Activated CD4-positive, alpha-beta T cell treated with anti-CD3 and anti-CD28 coated beads, Interleukin-2, amount 50 U/mL, for 24 hours (primary cell): ENCODE results near the gene SVOP.
A peak's percentile ranks its signal among the peaks of the same experiment; 100 is the strongest.
"Not testable (repeated sequence)": the region's sequence is repeated elsewhere in the genome, so short reads cannot be mapped to it uniquely, and the experiment has no call there.

Source experiments
- DNase-seq, 2 donors: peaks; one replicate each; pipeline ENCODE4 v3.0.0-alpha.2; 2020; ENCODE audit warnings: low read depth in 1 of 2, low spot score in 1 of 2

The SVOP gene, protein sequence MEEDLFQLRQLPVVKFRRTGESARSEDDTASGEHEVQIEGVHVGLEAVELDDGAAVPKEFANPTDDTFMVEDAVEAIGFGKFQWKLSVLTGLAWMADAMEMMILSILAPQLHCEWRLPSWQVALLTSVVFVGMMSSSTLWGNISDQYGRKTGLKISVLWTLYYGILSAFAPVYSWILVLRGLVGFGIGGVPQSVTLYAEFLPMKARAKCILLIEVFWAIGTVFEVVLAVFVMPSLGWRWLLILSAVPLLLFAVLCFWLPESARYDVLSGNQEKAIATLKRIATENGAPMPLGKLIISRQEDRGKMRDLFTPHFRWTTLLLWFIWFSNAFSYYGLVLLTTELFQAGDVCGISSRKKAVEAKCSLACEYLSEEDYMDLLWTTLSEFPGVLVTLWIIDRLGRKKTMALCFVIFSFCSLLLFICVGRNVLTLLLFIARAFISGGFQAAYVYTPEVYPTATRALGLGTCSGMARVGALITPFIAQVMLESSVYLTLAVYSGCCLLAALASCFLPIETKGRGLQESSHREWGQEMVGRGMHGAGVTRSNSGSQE

DNA sequence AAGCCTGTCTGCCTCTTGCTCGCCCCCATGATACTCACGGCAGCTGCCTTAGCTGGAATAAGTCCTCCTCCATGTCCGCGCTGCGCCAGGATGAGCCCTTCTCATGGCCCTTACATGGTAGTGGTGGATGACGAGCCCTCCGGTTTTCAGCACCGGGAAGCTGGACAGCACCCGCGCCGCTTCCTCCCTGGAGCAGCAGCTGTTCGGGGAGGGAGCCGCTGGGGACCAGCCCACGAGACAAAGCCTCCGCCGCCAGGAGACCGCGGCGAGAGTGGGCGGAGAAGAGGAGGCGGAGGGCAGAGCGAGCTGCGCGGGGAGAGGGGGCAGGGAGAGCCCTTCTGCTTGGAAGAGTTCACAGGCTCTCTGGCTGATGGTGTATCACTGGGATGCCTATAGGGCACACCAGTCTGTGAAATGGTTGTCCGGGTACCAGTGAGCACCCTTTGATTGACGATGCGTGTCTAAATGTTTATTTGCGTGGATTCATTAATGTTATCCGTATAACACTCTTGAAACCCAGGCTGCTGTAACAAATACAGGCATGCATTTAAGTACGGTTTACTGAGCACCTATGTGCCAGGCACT lies at the start of gene SVOP:
SVOP (minus strand) TSS at position 273 of the 585 bp plus-strand sequence; CDS start at position 73, 200 bp downstream.
- no peak for DNase-seq

DNA sequence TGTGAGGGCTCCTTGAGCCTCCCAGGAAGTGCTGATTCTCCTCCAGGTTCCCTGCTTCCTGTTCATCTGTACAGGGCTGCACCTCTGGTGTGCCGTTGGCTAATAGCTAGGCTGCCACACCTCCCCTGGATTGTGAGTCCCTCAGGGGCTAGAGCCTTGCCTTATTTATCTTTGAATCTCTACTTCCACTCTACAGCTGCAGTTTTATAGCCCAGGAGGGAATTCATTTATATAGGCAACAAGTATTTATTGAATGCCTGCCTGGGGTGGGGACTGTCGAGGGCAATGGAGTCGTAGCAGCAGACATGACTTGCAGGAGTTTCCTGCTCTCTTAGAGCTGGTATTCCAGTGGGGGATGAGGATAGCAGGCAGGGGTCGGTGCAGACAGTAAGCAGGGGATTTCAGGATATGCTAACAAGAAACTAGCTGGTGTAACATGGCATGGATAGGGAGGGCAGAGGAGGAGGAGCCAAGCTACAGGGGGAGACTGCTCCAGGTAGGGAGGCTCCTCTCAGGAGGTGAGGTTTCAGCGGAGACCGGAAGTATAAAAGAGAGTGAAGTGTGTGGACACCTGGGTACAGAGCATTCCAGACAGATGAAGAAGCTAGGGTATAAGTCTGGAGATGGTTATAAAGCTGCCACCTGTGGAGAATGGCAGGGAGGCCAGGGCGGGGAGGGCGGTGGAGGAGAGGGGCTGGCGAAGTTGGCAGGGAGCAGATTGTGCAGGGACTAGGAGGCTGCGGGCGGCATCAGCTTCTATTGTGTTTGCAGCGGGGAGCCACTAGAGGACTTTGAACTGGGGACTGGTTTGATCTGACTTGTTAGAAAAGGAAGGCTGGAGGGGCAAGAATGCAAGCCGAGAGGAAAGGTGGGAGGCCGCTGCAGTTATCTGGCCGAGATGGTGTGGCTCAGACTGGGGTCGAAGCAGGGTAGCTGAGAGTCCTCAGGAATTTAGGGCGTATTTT lies 48.7 kb upstream of the SVOP start:
- DNase-seq: no peak

DNA sequence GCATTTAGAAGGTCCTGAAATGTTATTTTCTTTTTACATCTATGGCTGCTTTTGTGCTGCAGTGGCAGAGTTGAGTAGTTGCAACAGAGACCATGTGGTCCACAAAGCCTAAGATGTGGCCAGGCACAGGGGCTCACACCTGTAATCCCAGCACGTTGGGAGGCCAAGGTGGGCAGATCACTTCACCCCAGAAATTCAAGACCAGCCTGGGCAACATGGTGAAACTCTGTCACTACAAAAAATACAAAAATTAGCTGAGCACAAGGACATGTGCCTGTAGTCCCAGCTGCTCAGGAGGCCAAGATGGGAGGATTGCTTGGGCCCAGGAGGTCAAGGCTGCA lies 45.0 kb upstream of the SVOP start:
- DNase-seq: no peak

DNA sequence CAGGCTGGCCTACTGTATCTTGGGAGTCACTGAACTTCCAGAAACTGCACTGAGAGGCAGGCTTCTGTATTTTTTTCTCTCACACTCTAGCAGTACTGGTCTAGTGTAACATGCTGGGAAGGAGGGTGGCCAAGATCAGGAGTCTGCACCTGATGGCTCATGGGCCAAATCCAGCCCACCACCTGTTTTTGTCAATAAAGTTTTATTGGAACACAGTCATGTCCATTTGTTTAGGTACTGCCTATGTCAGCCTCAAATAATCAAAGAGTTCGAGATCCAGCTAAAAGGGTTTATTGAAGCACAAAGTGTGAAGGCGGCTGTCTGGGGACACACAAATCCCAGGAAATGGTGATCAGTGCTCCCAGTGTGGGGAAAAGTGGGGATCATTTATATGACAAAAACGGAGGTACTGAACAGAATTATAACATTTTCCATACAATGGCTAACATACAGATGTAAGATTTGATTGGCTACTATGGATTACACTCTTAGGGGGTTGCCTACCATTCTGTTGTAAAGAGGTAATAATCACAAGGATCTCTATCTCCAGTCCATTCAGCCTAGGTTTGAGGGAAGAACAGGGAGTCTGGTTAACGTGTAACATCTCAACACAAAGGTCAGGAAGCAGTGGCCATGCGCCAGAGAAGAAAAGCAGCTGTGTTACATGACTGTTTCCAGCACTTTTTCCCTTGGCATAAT lies 44.4 kb upstream of the SVOP start:
- no peak for DNase-seq

DNA sequence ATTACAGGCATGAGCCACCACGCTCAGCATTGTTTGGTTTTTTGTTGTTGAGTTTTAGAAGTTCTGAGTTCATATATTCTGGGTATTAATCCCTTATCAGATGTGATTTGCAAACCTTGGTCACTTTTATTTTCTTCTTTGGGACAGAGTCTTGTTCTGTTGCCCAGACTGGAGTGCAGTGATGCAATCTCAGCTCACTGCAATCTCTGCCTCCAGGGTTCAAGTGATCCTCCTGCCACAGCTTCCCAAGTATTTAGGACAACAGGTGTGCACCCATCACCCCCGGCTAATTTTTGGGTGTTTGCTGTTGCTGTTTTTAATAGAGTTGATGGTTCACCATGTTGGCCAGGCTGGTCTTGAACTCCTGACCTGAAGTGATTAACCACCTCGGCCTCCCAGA lies 43.3 kb upstream of the SVOP start:
- no peak for DNase-seq

DNA sequence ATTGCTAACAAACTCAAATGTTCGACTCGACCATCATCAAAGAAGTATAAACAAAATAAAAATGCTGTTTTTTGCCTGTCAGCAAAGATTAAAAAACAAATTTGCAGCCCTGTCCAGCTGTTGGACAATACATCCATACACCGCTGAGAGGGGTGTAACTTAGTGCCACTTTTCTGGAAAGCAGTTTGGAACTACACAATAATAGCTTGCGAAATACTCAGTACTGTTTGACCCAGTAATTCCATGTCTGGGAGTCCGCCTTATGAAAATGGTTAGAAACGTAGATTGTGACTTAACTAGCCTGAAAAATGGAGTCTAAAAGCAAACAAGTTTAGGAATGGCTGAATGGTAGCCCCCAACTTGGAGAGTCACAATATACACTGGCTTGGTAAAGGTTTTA lies 37.9 kb upstream of the SVOP start:
- no peak for DNase-seq

DNA sequence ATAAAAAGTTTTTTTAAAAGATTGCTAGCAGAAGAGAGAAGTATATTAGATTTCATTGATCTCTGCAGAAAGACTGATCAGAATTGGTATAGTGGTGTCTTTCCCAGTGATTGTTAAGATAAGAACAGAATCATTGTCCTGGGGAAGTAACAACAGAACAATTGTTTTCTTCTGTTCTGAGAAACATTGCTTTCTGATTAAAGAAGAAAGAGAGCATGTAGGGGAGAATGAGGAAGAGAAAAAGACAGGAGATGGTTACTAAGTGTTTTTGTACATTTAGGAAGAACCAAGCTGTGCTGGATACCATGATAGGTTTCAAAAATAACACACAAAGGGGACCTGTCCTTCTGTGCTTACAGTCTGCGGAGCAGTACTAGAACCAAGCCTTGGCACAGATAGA lies 36.5 kb upstream of the SVOP start:
- DNase-seq: no peak

DNA sequence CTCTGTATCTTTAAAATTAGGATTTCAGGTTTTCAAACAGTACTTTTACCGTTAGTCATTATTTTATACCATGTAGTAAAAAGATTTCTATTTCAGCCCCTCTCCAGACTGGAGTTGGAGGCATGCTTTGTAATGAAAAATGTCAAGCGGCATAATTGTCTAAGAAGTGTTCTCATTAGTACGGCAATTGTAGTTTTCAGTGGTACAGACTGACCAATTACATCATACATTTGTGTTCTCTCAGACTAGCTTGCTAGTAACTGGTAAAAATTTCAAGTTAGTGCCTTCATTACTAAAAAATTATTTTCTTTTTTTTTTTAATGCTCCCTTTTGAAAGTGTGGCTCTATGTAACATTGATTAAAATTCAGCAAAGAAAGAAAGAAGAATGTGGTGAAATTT lies 36.0 kb upstream of the SVOP start:
- DNase-seq: no peak

DNA sequence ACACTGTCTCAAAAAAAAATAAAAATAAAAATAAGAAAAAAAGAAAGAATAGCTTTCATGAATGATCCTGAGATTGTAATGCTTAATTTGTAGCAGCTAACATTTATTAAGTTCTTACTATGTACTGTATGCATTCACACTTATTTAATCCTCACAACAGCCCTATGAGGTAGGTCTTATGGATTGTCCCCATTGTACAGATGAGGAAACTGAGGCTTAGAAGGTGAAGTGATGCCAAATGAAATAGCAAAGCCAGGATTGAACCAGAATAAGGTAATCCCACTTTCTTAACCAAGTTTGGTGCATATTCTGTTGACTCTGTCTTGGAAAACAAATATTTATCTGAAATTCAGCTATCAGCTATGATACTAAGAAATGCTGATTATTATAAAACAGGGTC lies 33.7 kb upstream of the SVOP start:
- no peak for DNase-seq

DNA sequence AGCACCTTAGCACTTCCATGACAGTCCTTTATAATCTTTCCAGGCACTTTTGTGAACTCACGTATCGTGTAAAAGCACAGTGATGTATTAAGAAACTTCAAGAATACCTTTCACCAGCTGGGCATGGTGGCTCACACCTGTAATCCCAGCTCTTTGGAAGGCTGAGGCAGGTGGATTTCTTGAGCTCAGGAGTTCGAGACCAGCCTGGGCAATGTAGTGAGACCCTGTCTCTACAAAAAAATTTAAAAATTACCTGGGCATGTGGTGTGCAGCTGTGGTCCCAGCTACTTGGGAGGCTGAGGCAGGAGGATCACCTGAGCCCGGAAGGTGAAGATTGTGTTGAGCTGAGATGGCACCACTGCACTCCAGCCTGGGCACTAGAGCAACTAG lies 33.3 kb upstream of the SVOP start:
- not testable (repeated sequence) for DNase-seq

DNA sequence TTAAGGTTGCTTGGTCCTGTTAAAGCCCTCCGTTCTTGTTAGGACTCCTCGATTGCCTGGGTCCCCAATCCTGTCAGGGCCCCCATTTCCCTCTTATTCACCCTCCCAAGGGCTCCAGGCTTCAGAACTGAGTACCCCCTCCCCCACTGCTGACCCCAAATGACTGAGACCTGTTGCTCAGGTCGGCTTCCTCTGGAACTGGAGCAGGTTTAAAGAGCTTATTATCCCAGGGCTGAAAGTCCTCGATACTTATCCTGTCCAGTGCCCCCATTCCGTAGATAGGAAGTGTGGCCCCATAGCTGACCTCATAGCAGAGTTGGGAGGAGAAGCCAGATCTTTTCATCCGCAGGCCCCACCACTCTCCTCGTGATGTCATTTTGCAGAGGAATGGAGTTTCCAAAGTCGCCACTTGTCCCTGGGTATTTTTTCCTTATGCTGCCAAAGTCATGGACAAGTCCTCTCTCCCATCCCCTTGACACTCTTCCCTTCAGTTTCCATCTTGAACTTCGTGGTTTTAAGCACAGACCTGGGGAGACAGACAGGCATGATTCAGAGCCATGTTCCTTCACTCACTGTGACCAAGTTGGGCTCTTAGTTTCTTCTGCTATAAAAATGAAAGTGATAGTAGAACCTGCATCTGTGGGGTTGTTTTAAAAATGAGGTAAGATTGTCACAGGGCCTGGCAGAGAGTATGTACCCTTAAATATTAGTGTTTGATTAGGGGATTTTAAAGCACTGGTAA lies 32.7 kb upstream of the SVOP start:
- peak; percentile 6 to 43 for DNase-seq

DNA sequence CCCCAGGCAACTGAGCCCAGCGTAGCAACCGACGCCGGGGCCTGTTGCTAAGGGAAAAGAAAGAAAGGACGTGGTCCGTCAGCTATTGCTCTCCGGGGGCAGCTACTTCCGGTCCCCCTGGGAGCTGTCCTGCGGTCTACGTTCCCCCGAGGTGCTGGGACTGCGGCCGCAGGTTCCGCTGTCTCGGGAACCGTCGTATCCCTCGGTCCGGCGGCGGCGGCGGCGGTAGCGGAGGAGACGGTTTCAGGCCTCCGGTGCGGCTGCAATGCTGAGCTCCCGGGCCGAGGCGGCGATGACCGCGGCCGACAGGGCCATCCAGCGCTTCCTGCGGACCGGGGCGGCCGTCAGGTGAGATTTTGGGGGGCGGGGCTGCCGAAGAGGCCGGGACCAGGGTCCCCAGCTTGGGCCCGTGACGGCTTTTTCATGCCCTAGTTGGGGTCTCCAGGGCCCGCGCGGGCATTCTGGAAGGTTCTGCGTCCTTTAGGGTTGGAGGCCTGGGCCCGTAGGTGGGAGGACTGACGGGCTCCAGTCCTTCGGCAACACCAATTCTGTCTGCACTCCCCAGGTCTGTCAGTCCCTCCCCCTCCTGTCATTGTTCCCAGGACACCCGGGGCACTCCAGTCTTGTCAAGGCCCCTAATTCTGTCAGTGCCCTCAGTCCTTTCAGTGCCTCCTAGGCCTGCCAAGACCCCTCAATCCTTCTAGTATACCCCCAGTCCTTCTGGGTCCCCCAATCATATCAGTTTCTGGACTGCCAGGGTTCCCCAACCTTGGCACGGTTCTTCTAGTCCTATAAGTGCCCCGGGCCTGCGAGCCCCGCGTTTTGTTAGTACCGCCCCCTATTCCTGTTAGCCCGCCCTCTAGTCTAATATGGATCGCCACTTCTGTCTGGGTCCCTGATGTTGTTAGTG lies 31.8 kb upstream of the SVOP start, which contains the start of gene USP30:
USP30 (plus strand) TSS at position 163 of the 910 bp plus-strand sequence; CDS start at position 266, 103 bp downstream.
- DNase-seq: peak; percentile 78 to 79

DNA sequence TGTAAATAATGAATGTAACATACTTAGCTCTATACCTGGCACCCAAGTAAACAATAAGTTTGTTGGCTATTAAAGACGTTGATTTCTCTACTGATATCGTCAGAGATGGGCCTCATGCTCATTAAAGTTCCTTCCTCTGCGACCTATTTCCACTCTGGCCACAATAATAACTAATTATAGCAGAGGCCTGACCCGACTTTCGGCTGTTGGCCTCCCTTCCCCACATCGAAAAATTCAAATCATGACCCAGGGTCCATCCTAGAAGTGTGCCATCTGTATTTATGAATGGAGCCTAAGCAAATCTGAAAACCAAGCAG lies 31.2 kb upstream of the SVOP start:
- DNase-seq: no peak

DNA sequence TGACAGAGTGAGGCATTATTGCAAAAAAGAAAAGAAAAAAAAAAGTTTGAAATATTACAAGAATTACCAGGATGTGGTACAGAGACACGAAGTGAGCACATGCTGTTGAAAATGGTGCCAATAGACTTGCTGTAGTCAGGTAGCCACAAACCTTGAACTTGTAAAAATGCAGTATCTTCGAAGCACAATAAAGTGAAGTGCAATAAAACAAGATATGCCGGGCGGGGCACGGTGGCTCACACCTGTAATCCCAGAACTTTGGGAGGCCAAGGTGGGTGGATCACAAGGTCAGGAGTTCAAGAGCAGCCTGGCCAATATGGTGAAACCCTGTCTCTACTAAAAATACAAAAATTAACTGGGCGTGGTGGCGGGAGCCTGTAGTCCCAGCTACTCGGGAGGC lies 28.9 kb upstream of the SVOP start:
- DNase-seq: not testable (repeated sequence)

DNA sequence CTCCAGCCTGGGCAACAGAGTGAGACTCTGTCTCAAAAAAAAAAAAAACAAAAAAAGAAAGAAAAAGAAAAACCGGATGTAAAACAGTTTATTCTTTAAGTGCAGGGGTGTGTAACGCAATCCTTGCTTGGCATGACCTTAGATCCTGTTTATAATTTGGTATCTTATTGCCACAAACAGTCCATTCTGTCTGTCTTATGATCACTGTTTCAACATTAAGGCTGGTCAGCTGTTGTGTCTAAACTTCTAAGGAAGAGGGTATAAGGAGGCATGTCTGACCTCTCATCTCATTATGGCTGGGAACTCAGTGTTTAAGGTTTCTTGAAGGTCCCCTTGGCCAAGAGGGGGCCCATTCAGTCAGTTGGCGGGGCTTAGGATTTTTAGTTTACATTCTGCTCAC lies 27.8 kb upstream of the SVOP start:
- not testable (repeated sequence) for DNase-seq

DNA sequence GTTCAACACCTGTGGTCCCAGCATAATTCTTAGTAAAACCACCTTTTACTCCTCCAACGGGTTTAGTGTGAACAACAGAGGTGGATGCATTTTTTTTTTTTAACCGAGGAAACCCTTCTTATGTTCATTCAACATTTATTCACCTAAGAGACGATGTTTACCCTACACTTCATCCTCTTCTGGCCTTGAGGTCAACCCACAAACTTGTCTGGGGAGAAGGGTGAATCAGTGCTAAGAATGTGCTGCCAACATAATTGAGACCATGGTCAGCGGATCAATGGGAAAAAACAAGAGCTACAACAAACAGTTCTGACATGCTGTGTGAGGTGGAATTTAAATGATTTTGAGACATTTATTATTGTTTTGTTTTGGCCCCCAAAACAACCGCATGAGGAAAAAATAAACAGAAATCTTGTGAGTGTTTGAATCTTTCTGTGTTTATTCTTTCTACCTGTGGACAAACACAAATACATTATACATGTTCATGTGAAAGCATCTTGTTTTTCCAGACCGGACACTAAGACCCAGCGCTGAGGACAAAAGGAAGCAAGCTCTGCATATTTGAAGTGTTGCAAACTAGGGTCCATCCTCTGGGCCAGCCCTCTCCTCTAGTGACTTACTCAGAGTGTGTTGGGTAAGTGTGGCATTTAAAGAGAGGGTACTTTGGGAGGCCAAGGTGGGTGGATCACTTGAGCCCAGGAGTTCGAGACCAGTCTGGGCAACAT lies 26.4 kb upstream of the SVOP start:
- no peak for DNase-seq

DNA sequence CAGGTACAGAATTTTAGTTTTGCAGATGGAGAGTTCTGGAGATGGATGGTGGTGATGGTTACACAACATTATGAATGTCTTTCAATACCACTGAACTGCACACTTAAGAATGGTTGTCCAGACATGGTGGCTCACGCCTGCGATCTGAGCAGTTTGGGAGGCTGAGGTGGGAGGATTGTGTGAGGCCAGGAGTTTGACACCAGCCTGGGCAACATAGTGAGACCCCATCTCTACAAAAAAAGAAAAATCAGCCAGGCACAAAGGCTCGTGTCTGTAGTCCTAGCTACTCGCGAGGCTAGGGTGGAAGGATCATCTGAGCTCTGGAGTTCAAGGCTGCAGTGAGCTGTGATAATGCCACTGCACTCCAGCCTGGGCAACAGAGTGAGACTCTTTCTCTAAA lies 23.4 kb upstream of the SVOP start:
- no peak for DNase-seq

DNA sequence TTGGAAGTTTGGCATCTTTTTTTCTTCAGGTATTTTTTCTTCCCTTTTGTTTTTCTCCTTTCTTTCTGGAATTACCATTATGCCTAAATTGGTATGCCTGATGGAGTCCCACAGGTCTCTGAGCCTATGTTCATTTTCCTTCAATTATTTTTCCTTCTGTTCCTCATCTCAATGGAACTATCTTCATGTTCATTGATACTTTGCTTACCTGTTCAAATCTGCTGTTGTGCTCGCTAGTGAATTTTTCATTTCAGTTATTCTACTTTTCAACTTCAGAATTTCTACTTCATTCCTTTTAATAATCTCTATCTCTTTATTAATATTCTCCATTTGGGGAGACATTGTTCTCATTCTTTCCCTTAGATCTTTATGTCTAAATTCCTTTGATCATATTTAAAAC lies 16.1 kb upstream of the SVOP start:
- DNase-seq: no peak
